K562 (cell line): Measurements from ENCODE around the gene PRUNE1. TPM values are rescaled to one million over a fixed set of nuclear protein-coding genes. Genes with fewer than 3 reads are reported as not detected.

Experiments used
- CTCFL ChIP-seq: IDR thresholded peaks from 2 replicates; pipeline ENCODE4 v1.6.1; 2011; ENCODE audit warnings: borderline replicate concordance, low read depth, mild to moderate bottlenecking, moderate library complexity, low read length; ENCODE audit not compliant: insufficient read depth, poor library complexity, severe bottlenecking
- EP400 ChIP-seq: fragments of 450-650 bp; IDR thresholded peaks from 2 replicates; pipeline ENCODE4 v1.6.1; 2017; ENCODE audit warnings: antibody characterized with exemption, mild to moderate bottlenecking, moderate library complexity
- FOXK2 ChIP-seq, 2 experiments: fragments of 450-650 bp; IDR thresholded peaks in 1 of 2; conservative IDR thresholded peaks in 1 of 2; 2 replicates each; pipeline ENCODE4 v1.6.1; 2016; ENCODE audit warnings: low read depth in 2 of 2, mild to moderate bottlenecking in 1 of 2
- HDAC2 ChIP-seq: fragments of 450-650 bp; IDR thresholded peaks from 2 replicates; pipeline ENCODE4 v1.6.1; 2016; ENCODE audit warnings: mild to moderate bottlenecking
- HDAC8 ChIP-seq: fragments of 450-650 bp; IDR thresholded peaks from 2 replicates; pipeline ENCODE4 v1.6.1; 2016; ENCODE audit warnings: mild to moderate bottlenecking, missing genetic modification characterization, moderate library complexity, missing compliant biosample characterization
- HMBOX1 ChIP-seq: sonication (generic); IDR thresholded peaks from 2 replicates; pipeline ENCODE4 v1.6.1; 2016
- IFI16 ChIP-seq: fragments of 250-450 bp; sonication (Bioruptor Pico); IDR thresholded peaks from 2 replicates; pipeline ENCODE4 v2.1.2; 2022; ENCODE audit warnings: mild to moderate bottlenecking, inconsistent platforms
- MGA ChIP-seq: fragments of 450-650 bp; IDR thresholded peaks from 2 replicates; pipeline ENCODE4 v1.6.1; 2016; ENCODE audit warnings: mild to moderate bottlenecking, moderate library complexity
- NCOA2 ChIP-seq, 2 experiments: fragments of 450-650 bp; IDR thresholded peaks; 2 replicates each; pipeline ENCODE4 v1.6.1; 2018; ENCODE audit warnings: mild to moderate bottlenecking in 2 of 2, moderate library complexity in 1 of 2; ENCODE audit not compliant: partially characterized antibody in 2 of 2
- POLR2G ChIP-seq: fragments of 200-400 bp; formaldehyde crosslinking; IDR thresholded peaks from 2 replicates; pipeline ENCODE4 v1.6.1; 2017; ENCODE audit warnings: low read depth, mild to moderate bottlenecking, antibody characterized with exemption, low read length, moderate library complexity
- ZNF133 ChIP-seq: fragments of 250-450 bp; sonication (Bioruptor Pico); IDR thresholded peaks from 2 replicates; pipeline ENCODE4 v1.4.0; 2020; ENCODE audit warnings: mild to moderate bottlenecking
- ZNF140 ChIP-seq: fragments of 250-450 bp; sonication (Bioruptor Pico); IDR thresholded peaks from 2 replicates; pipeline ENCODE4 v1.8.0; 2021; ENCODE audit warnings: moderate library complexity, mild to moderate bottlenecking, inconsistent platforms
- polyA plus RNA-seq, 8 experiments: library from polyadenylated mRNA; depleted of rRNA in 4 of 8; stranded (reverse) in 5 of 8; unstranded in 3 of 8; fragments of >200 nt; fragmentation: Nextera tagmentation in 2 of 8; fragmentation: Illumina TruSeq in 1 of 8; extraction: Ambion mirVana in 2 of 8; extraction: Trizol in 1 of 8; gene quantifications; 2 replicates each; pipeline versions ENCODE4 v1.2.1 to v1.2.3, GENCODE V29; 2011 to 2014; ENCODE audit warnings: inconsistent platforms in 1 of 8, missing spikeins in 1 of 8
- total RNA-seq, 7 experiments: library from RNA; depleted of rRNA in 6 of 7; stranded (reverse); fragments of >200 nt in 6 of 7; fragmentation: Illumina TruSeq in 2 of 7; extraction: Trizol in 2 of 7; gene quantifications; 2 replicates each; pipeline versions ENCODE4 v1.2.1 to v1.2.3, GENCODE V29; 2011 to 2021; ENCODE audit warnings: low replicate concordance in 1 of 7

The PRUNE1 gene
- total and polyA plus RNA-seq, 9 of the 15 experiments (the other 6 are each of a cell fraction or from before 2014, with no cell fraction given) = 16.7 to 48.3 (median 26.2) TPM

- TF ChIP-seq ZNF133 (CRISPR knock-in tag) = no peak
- TF ChIP-seq MGA = peak; percentile 63
- TF ChIP-seq EP400 = peak; percentile 49
- peak; percentile 54; the same call in 1 of the 2 replicates for TF ChIP-seq HMBOX1
- TF ChIP-seq ZNF140 (CRISPR knock-in tag) = no peak
- no peak for TF ChIP-seq NCOA2 (IDR thresholded peaks at IDR 0.05; ENCODE audit: partially characterized antibody in 2 of 2)
- TF ChIP-seq IFI16 (CRISPR knock-in tag) = no peak
- TF ChIP-seq HDAC8 (tag) = no peak; the same call in 1 of the 2 replicates
- peak; percentile 84 for TF ChIP-seq HDAC2
- peak in 1 of 2 experiments; percentile 51; a peak in 1 of 4 replicates for TF ChIP-seq FOXK2 (conservative IDR thresholded peaks at IDR 0.05 in 1 of 2, IDR thresholded peaks at IDR 0.05 in 1 of 2; ENCODE audit: low read depth in 2 of 2)
- TF ChIP-seq CTCFL = no peak
- peak; percentile 53 for TF ChIP-seq POLR2G
Observed at GRCh38 chr1:150999051-150999674, 9.1 kb upstream of the PRUNE1 start (continued).
